Suprapubic skin (tissue), 4 donors: ENCODE data around the gene NRXN3. TPM values are rescaled to one million over a fixed set of nuclear protein-coding genes. Genes with fewer than 3 reads are reported as not detected.

Experiments
- DNase-seq, 2 donors: peaks; one replicate each; pipeline ENCODE4 v3.0.0-alpha.2; 2019; ENCODE audit warnings: low spot score in 2 of 2
- H3K27ac ChIP-seq: fragments of 200-600 bp; sonication (generic); one replicate; pipeline ENCODE4 v1.5.1; 2019
- H3K27me3 ChIP-seq: fragments of 200-600 bp; sonication (generic); one replicate; pipeline ENCODE4 v1.5.1; 2019
- H3K36me3 ChIP-seq: fragments of 200-600 bp; sonication (generic); one replicate; pipeline ENCODE4 v1.5.1; 2019
- H3K4me1 ChIP-seq: fragments of 200-600 bp; sonication (generic); one replicate; pipeline ENCODE4 v1.5.1; 2019
- H3K4me3 ChIP-seq: fragments of 200-600 bp; sonication (generic); one replicate; pipeline ENCODE4 v1.5.1; 2019; ENCODE audit warnings: mild to moderate bottlenecking
- H3K9me3 ChIP-seq: fragments of 200-600 bp; sonication (generic); one replicate; pipeline ENCODE4 v1.5.1; 2019
- CTCF ChIP-seq, 2 donors: fragments of 200-600 bp in 1 of 2; fragments of 450-650 bp in 1 of 2; sonication (generic) in 1 of 2; IDR thresholded peaks; one replicate each; pipeline ENCODE4 v1.5.1; 2016 to 2019; ENCODE audit warnings: antibody characterized with exemption in 2 of 2, mild to moderate bottlenecking in 1 of 2, moderate library complexity in 1 of 2
- EP300 ChIP-seq: sonication (generic); formaldehyde crosslinking; IDR thresholded peaks from one replicate; pipeline ENCODE4 v1.6.1; 2017; ENCODE audit warnings: antibody characterized with exemption
- POLR2A ChIP-seq, 2 donors: fragments of 450-650 bp; IDR thresholded peaks; one replicate each; pipeline ENCODE4 v1.6.1; 2017; ENCODE audit warnings: antibody characterized with exemption in 2 of 2, mild to moderate bottlenecking in 2 of 2, moderate library complexity in 2 of 2
- POLR2AphosphoS5 ChIP-seq, 3 donors: sonication (generic); formaldehyde crosslinking; IDR thresholded peaks; one replicate each; pipeline ENCODE4 v1.6.1; 2017; ENCODE audit warnings: antibody characterized with exemption in 3 of 3
- WGBS: methylation state at CpG from one replicate; pipeline ENCODE4 v1.1.5; 2018; 5-methylcytosine and 5-hydroxymethylcytosine counted together
- total RNA-seq, 4 donors: library from RNA; depleted of rRNA; stranded (reverse); fragments of >200 nt; gene quantifications; one replicate each; pipeline ENCODE4 v1.1.0, GENCODE V29; 2016

NRXN3 gene
- total RNA-seq, 4 donors from 2014 or later, result 0.79 to 4.3 (median 3.3) TPM

- Histone ChIP-seq H3K9me3 (no peaks in the 10 kb centered on the region), H3K27ac (no peak overlapping the region), H3K4me3 (no peak overlapping the region), H3K27me3 (no peaks in the 10 kb centered on the region), H3K4me1 (no peaks in the 10 kb centered on the region), H3K36me3 (no peaks in the 10 kb centered on the region)
- DNase-seq, result no peak
- no peak for TF ChIP-seq POLR2AphosphoS5 (IDR thresholded peaks at IDR 0.05)
- TF ChIP-seq EP300, result no peak
- TF ChIP-seq POLR2A (IDR thresholded peaks at IDR 0.05), result no peak
- TF ChIP-seq CTCF (IDR thresholded peaks at IDR 0.05), result no peak
- WGBS, result 71% methylated on average over 3 of the region's 3 CpGs
Observed at GRCh38 chr14:79451601-79452000, 1281.4 kb downstream of the NRXN3 start.

GRCh38 chr14:79453276-79453675 lies 1283.1 kb downstream of the NRXN3 start:
- Histone ChIP-seq H3K4me3 (no peak overlapping the region), H3K9me3 (no peaks in the 10 kb centered on the region), H3K27me3 (no peaks in the 10 kb centered on the region), H3K27ac (no peak overlapping the region), H3K36me3 (no peaks in the 10 kb centered on the region), H3K4me1 (no peaks in the 10 kb centered on the region)
- WGBS, result 46% methylated on average over 4 of the region's 4 CpGs
- TF ChIP-seq POLR2AphosphoS5 (IDR thresholded peaks at IDR 0.05) (no peak), CTCF (IDR thresholded peaks at IDR 0.05) (no peak), POLR2A (IDR thresholded peaks at IDR 0.05) (no peak), EP300 (no peak)
- DNase-seq, result no peak

DNA sequence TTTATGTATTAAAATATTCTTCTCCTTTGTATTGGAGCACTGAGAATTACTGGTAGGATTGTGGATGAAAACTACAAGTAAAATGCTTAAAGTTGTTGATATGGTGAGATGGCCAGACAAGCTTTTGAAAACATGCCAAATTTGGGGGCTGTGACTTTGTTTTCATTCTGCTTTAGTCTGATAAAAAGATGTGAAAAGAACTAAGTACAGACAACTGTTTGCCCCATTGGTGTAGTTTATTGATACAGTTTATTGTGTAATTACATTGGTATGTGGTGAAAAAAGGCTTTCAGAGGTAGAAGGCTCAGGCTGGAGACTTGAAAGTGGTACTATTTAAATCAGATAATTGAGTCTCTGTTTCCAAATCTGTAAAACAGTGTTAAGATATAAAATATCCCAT lies 1294.3 kb downstream of the NRXN3 start:
- Histone ChIP-seq H3K36me3 (no peaks in the 10 kb centered on the region), H3K4me1 (no peaks in the 10 kb centered on the region), H3K27ac (no peak overlapping the region), H3K9me3 (no peaks in the 10 kb centered on the region), H3K4me3 (no peak overlapping the region), H3K27me3 (no peaks in the 10 kb centered on the region)
- DNase-seq, result no peak
- TF ChIP-seq POLR2AphosphoS5 (IDR thresholded peaks at IDR 0.05) (no peak), POLR2A (IDR thresholded peaks at IDR 0.05) (no peak), EP300 (no peak), CTCF (IDR thresholded peaks at IDR 0.05) (no peak)

DNA sequence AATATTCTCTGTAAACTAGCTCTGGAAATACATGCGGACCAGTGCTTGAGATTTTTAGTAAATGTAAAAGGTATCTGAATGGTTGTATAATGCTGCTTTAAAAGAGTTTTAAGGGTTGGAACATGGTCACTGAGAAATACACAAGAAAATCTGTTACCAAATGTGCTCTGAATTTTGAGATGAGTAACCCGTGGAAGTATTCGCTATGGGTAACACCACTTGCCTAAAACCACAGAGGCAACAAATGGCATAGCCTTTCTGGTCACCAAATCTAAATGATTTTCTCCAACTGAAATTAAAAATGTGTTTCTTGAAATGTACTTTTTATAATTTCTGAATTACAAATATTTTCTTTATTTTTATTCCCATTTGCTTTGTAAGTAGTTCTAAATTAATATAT lies 1295.5 kb downstream of the NRXN3 start:
- Histone ChIP-seq H3K27ac (no peak overlapping the region), H3K36me3 (no peaks in the 10 kb centered on the region), H3K9me3 (no peaks in the 10 kb centered on the region), H3K27me3 (no peaks in the 10 kb centered on the region), H3K4me1 (no peaks in the 10 kb centered on the region), H3K4me3 (no peak overlapping the region)
- WGBS, result 88% methylated on average over 3 of the region's 3 CpGs
- no peak for DNase-seq
- TF ChIP-seq CTCF (IDR thresholded peaks at IDR 0.05), result no peak
- no peak for TF ChIP-seq POLR2A (IDR thresholded peaks at IDR 0.05)

GRCh38 chr14:79466938-79467527 lies 1296.9 kb downstream of the NRXN3 start:
- no peaks in the 10 kb centered on the region for H3K27me3 ChIP-seq
- H3K4me3 ChIP-seq, result no peak overlapping the region
- H3K27ac ChIP-seq, result no peak overlapping the region
- TF ChIP-seq POLR2AphosphoS5 (IDR thresholded peaks at IDR 0.05) (no peak), POLR2A (IDR thresholded peaks at IDR 0.05) (no peak), CTCF (IDR thresholded peaks at IDR 0.05) (no peak), EP300 (no peak)
- H3K9me3 ChIP-seq, result no peaks in the 10 kb centered on the region
- H3K4me1 ChIP-seq, result no peaks in the 10 kb centered on the region
- 88% methylated on average over 12 of the region's 13 CpGs for WGBS
- DNase-seq, result no peak
- H3K36me3 ChIP-seq, result no peaks in the 10 kb centered on the region
